Stimulated activated CD4-positive, alpha-beta T cell treated with anti-CD3 and anti-CD28 coated beads, TNF-alpha, amount 100 ng/mL, for 4 hours (primary cell): ENCODE results near the gene TNS1.

Source experiments
- DNase-seq, 3 experiments: peaks; one replicate each; pipeline ENCODE4 v3.0.0-alpha.2; 2020; ENCODE audit warnings: low read depth in 3 of 3

Gene TNS1

DNA sequence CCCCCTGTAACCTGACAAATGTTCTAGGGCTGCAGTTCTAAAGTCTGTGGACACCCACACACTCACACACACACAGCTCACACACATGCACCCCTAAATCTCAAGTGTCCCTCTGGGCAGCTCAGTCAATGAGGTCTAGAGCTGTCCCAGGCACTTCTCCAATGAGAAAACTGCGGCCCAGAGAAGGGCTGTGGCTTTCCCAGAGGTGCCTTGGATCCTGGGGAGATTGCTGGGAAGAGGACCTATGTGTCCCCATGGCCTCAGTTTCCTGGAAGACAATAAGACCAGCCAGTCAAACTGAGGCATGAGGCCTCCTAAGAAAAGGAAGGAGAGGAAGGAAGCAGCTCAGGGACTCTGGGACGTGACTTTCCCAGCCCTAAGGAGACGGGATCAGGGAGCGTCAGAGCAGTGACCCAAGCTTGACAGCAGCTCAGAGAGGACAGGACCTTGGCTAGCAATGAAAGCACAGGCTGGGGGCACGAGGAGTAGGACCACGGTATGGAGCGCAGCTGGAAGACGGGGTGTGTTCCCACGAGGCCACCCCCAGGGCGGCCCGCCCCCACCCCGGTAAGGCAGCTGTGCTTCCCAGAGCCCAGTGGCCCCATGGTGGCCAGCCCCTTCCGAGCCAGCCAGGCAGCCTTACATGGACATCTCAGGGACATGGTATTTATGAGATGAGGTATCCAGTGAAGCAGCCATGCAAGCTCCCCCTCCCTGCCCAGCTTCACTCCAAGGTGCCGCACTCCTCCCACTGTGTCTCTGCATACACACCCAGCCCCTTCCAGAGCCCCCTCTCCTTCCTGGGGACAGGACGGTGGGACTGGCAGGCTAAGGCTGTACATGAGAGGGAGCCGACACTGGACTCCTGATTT, 46.0 kb downstream of the TNS1 start:
- no peak for DNase-seq

DNA sequence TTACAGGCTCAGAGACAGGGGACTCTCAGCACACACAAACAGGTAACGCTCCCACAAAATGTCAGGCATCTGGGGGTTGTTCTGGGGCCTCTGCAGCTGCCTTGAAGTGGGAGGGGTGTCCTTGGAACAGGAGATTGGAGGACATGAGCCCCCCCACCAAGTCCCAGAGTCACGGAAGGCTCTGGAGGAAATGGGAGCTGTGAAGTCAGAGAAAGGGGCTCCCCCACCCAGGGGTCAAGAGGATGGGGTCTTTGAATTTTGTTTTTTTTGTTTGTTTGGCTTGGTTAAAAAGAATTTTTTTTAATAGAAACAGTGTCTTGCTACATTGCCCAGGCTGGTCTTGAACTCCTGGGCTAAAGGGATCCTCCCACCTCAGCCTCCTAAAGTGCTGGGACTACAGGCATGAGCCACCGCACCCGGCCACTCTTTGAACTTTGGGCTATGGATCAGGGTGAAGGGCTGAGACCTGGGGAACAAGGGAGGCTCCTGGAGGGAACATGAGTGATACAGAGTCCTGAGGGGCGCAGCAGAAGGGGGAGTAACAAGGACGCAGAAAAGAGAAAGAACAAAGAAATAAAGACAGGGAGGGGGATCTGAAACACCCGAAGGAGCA, 46.8 kb downstream of the TNS1 start:
- no peak for DNase-seq

DNA sequence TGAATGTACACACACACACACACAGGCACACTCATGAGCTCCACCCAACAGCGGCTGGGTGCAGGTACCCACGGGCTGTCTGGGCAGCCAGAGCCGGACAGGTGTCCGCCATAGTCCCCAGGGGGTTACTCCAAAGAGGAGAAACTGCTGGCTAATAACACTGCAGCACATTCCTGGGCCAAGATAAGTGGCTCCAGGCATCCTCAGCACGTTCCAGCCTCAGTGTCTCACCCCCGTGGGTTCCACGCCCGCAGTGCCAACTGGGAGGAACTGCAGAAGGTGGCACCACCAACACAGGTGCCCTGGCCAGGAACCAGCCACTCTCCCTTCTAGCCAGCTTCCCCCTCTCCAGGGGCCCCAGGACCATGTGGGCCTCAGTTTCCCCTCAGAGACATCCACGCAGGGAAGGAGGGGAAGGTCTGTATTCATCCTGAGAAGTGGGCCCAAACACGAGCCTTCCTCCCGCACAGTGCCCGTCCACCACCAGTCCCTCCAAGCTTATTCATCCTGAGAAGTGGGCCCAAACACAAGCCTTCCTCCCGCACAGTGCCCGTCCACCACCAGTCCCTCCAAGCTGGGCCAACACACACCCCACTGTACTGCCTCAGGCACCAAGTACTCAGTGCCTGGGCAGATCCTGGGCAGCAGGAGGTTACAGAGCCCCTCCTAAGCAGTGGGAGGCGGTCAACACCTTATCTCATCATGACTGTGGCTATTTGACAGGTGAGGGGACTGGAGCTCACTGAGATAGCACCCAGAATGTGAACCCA, 47.6 kb downstream of the TNS1 start:
- no peak for DNase-seq

DNA sequence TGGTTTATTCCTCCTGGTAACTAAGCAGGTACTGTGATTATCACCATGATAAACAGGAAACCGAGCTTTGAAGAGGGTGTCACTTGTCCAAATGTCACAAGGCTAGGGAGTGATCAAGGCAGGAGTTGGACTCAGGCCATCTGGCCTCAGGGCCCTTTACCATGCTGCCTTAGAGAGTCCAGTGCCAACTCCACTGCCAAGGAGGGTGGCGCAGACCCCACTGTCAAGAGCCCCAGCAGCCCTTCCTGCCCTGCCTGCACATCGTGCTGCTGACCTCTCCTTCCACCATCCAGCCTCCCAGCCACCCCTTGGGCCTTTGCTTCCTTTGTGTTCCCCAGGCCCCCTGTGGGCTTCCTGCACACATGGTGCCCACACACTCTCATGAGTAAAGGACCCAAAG, 48.3 kb downstream of the TNS1 start:
- DNase-seq: no peak

DNA sequence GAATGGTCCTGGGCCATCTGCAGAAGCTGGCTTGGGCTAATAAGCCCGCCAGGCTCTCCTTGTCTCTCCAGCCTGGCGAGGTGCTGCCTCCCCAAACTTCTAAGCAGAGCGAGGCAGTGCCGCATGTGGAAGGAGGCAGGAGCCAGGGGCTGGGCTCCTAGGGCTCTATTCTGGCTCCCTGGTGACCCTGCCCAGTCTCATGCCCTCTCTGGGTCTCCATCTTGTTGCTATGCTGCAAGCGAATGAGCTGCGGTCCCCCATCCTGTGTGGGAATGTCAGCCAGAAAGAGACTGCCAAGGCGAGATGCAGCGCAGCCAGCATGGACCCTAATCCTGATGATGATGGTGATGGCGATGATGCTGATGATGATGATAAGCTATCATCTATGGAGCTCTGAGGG, 48.7 kb downstream of the TNS1 start:
- DNase-seq: no peak

DNA sequence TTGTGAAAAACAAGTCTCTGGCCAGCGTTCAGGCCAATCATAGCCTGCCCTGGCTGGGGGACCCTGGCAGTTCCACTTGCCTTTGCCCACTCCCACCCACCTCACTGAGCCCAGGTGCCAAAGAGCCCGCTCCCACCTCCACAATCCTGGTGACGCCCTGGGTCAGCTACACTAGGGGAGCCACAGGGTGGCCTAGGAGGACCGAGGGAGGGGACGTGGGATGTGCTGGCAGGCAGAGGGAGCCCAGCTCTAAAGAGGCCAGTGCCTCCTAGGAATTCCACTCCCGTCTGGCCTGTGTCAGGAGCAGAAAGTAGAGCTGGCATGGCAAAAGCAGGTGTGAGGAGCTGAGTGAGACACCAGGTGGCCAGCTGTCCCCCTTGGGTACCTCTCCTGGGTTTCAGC, 49.3 kb downstream of the TNS1 start:
- no peak for DNase-seq

DNA sequence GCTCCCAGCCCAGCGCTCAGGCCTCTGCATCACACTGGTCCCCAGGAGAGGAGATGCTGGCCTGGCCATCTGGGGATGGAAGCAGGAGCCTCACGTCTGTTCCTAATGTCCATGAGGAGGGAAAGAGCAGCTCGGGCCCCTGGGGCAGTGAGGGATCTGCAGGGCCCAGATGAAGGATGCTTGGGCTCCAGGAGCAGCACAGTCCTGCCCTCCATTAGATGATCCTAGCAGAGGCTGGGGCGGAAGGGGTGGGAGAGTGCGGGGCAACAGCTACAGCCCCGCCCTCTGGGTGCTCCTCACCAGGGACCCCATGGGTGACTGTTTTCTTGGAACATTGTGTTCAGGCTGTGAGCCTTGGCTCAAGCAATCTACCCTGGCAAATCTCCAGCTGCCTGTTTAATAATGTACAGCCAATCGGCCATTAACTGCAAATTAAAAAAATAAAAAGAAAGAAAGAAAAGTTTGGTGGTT, 49.7 kb downstream of the TNS1 start:
- no peak for DNase-seq

DNA sequence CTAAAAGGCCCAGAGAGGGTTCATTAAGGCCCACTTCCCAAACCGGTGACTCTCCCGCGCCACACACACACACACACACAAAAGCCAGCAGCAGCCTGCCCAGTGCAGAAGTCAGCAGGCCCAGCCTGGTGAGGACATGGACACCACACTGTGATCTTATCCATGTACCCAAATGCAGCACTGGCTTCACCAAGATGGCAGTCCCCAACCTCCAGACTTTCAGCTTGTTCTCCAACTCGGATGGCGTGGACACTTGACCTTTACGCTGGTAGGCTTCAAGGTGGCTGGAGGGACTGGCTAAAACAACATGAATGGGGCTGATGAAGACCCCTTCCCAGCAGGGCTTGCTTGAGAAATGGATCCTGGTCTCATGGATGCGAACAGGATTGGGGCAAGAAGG, 50.4 kb downstream of the TNS1 start:
- no peak for DNase-seq

DNA sequence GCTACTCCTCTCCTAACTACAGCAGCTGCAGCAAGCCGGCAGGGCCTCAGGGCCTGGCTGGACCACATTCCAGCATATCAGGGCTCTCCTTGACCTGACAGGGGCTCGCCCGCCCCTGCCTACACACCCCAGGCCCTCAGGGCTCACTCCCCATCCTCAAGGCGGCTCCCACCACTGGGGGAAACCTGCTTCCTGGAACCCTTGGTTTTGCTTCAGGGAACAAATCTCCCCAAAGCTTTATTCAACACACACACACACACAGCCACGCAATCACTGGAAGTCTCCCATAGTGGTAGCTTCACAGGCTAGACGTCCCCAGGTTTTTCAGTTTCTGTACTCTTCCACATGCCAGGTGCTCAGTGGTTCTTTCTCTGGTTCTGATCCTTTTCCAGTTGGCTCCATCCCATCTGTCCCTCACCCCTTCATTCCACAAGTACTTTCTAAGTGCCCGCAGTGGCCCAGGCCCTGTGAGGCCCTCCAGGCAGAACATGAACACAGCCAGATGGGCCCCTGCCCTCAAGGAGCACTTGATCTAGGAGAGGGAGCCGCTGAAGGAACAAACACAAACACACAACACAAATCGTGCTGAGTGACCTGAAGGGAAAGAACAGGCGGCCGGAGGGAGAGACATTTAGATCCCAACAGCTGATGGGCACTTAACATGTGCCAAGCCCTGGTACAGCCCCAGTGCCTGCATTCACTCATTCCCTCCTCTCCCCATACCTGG, 51.1 kb downstream of the TNS1 start:
- DNase-seq: no peak

DNA sequence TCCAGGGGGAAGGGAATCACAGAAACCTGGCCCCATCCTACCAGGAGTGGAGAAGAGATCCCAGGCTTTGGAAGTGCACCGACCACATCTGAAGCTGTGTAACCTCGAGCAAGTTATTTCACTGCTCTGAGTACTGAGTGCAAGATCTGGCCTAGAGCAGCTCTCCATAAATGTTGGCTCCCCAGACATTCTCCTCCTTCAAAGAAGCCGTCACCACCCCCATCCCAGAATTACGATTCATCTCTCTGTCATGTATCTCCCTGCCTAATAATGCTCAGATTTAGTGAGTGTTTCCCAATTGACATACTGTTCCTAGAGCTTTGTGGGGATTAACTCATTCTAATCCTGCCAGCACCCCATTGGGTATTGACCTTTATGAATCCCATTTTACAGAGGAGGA, 51.7 kb downstream of the TNS1 start:
- no peak for DNase-seq

DNA sequence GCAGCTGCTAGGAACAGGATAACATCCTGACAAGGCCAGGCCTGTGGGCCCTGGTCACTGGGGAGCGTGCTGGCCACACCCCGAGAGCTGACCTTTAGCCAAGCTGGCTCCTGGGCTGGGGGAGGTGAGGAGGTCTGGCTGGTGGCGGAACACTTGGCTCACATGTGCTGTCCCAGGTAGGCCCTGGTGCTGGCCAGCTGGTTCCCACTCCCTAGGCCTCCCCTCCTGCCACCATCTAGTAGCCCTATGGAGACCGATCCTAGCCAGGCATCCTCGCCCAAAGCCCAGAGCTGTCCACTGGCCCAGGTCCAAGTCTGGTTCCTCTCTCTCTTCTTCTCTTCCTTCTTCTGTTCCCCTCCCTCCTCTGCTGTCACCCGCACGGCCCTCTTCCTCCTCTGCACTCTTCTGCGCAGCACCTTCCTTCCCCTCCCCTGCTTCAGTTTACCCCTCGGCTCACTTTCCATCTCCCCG, 52.4 kb downstream of the TNS1 start:
- no peak for DNase-seq

DNA sequence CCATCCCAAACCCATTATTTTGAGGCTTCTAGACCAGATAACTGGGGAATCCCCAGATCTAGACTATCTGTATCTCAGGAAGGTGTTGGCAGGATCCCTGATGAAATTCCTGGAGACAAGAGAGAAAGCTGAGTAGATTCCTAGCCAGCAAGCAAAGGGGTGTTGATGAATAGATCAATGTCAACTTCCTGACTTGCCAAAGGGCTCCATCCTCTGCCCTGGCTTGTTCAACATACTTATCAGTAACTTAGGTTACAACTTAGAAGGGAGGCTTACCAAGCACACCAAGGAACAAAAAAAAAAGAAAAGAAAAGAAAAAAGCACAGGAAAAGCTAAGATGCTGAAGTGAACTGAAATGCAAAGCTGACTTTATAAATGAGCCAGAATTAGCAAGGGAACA, 53.3 kb downstream of the TNS1 start:
- DNase-seq: no peak

DNA sequence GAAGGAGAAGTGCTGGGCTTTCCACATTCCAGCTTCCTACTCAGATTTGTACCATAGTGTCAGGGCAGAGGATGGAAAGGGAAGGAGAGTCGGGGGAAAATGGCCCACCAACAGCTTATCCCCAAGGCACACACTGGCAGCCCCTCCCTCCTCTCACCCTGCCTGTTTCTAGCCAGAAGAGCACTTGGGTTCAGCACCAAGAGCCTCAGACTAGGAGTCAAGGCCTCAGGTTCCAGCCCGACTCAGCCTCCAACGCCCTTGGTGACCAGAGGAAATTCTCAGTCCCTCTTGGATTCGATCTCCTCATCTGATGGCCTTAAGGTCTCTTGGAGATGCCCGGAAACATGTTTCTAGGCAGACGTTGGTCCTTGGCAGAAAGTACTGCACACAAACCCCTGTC, 53.9 kb downstream of the TNS1 start:
- DNase-seq: no peak

DNA sequence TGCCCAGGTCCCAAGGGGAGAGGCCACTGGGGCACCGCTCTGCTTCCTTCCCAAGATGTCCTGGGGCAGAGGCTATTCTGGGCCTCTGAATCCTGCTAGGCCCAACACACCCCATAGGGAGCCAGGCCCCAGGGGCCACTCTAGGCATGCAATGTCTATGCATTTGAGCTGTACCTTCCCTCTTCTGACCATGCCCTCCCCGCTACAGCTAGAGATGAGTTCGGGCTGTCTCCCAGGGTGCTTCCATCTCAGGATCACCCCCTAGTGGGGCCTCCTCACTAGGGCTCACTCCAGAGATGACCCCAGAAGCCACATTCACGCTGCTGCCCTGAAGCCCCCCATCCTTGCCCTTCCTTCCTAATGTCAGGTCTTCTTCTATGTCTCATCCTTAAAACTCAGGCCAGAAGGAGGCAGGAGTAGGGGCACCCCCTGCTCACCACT, 54.4 kb downstream of the TNS1 start:
- no peak for DNase-seq

DNA sequence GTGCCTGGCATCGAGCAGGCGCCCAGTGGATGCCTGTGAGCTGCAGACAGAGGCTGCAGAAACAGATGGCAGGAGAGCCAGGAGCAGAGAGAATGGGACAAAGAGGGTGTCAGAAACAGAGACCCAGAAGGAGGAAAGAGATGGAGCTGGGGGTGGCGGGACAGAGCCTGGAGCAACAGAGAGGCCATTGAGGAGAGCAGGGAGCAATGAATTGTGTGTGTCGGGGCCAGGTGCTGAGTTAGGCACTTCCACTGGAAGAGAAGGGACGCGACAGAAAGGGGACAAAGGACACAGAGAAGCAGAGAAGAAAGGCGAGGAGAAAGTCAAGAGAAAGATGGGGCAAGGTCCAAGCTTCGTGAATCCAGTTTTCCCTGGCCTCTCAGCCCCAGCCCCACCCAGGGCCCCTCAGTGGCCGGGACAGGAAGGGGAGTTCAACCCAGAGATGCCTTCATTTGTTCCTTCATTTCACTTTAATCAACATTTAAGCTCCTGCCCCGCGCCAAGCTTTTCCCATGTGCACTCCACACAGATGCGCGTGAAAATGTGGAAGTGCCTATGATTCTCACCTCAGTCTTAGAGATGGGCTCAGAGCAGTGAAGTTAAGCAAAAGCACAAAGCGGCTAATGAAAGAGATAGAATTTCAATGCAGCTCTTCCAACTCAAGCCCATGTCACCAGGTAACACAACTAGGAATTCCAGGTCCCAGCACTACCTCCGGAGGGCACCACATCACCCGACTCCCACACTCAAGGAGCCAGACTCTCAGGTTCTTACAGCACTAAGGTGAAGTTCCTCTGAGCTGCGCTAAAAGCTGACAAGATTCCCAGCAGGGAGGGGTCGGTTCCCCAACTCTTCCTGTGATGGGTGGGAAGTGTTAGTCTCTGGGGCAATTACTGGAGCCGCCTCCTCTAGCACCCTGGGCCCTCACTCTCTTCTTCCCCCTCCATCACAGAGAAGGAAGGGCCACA, 55.1 kb downstream of the TNS1 start:
- no peak for DNase-seq

DNA sequence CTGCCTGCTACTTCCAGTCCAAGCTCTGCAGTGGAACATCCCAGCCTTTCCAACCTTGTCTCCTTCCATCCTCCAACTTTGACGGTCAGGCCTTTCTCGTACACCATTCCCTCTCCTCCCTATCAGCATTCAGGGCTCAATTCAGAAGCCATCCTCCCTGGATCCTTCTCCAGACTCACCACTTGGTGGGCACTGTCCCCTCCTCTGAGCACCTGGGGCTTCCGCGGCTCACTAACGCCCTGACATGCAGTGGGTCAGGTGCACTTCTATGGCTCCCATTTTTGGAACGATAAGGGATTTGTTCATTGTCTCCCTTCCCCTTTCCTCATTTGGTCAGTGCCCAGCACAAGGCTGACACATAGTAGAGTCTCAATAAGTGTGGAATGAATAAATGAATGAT, 56.7 kb downstream of the TNS1 start:
- no peak for DNase-seq

DNA sequence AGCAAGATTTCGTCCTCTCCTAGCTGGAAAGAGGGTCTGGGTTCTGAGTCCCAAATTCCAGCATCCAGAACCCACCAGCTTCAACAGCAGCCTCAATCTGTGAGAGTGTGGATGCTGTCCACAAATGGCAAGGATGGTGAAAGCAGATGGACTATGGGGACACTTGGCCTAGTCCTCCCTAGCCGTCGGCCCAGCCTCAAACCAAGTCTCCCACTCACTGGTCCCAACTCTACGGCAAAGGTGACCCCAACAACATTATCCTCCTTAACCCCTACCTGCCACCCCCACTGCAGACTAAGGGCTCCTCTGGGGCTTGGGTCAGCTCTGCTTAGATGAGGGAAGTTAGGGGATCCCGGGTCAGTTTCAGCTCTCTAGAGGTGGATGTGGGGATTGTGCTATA, 57.3 kb downstream of the TNS1 start:
- no peak for DNase-seq

DNA sequence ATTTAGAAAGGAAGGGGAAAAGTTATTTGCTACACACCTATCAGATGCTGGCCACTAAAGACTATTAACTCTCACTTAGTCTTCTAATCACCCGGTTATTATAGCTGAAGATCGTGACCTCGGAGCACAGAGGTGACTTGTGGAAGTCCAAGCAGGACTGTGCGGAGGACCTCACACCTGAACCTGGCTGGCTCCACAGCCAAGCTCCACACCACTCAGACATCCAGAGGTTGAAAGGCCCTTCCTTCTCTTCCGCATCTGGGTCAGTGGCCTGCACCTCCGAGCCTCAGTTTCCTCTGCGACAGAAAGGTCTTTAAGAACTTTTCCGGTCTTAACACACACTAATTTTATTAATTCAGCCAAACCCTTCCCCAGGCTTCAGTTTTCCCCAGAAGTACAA, 57.9 kb downstream of the TNS1 start:
- DNase-seq: no peak

DNA sequence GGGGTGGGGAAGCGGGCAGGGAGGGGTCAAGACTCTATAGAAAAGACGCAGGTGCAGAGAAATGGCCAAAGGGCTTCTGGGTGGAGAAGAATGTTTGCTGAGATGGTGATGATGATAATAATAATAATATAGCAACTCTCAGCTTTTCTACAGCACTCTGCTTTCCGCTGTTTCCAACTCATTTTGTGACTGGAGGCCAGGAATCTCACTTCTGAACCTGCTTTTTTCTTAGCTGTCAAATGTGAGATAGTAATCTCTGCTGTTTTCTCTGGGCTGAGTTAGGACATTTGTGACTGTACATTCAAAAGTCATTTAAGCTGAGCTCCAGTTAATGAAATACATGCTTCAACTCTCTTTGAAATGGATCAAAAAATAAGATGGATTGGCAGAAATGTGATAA, 58.4 kb downstream of the TNS1 start:
- DNase-seq: no peak

DNA sequence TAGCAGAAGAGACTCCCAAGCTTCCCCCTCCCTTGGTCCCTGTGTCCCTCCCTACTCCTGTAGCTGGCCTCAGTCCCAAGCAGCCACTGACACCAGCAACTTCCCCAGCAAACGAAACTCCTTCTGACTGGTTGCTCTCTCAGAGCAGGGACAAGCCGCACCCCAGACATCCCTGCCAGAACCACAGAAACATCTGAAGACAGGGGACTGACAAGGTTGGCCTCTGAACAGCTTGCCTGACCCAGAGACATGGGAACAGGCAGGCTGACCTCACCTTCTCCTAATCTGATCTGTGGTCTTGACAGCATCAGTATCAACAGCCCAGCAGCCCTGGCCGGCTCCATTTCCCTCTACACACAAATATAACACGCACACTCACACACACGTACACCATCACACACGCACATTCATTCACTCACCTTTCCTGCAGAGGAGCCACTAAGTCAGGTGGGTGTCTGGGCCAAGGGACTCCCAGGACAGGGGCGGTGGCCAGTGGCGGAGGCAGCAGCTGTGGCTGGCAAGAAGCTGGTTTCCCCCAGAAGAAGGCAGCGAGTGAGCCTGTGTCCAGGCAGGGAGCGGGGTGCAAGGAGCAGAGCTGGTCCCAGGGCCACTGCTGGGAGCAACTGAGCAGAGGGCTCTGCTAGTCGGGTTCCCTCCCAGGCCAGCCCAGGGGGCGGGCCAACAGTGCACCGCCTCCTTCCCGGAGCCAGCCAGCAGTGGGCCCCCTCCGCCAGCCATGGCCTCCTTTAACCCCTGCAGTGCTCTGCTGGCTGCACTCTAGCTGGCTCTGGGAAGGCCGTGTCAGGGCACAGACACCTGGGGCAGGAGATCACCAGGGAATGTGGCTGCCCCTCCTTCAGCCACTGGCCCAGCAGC, 59.1 kb downstream of the TNS1 start:
- no peak for DNase-seq
